Common myeloid progenitor, CD34-positive (primary cell): ENCODE results near the gene HYAL1.

Source experiments
- CTCF ChIA-PET: fragments of 350-600 bp; sonication (Branson Sonifier 250); formaldehyde crosslinking; loops from one replicate; lab custom pipeline; 2021; ENCODE audit warnings: antibody characterized with exemption; lab: Charles Lee
- POLR2A ChIA-PET: fragments of 350-600 bp; sonication (Branson Sonifier 250); formaldehyde crosslinking; loops from one replicate; lab custom pipeline; 2021; ENCODE audit warnings: antibody characterized with exemption; lab: Charles Lee
- DNase-seq, 3 donors: peaks; one replicate each; pipeline versions ENCODE4 v3.0.0 to v3.0.0-alpha.2; 2013
- H3K27ac ChIP-seq, 2 experiments: 1 replicate in 1 of 2; 2 replicates in 1 of 2; pipeline ENCODE4 v1.7.0; 2013; ENCODE audit warnings: inconsistent platforms in 2 of 2, low read length in 2 of 2, mild to moderate bottlenecking in 2 of 2, low read depth in 1 of 2, moderate library complexity in 1 of 2; ENCODE audit not compliant: severe bottlenecking in 2 of 2, insufficient read depth in 1 of 2, poor library complexity in 1 of 2
- H3K27me3 ChIP-seq, 5 experiments: replicated peaks in 2 of 5; 1 replicate in 3 of 5; 2 replicates in 2 of 5; pipeline versions ENCODE4 v1.6.1 to v1.7.0; 2013; ENCODE audit warnings: low read length in 4 of 5, mild to moderate bottlenecking in 2 of 5, moderate library complexity in 2 of 5, inconsistent platforms in 1 of 5; ENCODE audit not compliant: insufficient read depth in 5 of 5, control insufficient read depth in 4 of 5
- H3K36me3 ChIP-seq, 4 experiments: 1 replicate in 2 of 4; 2 replicates in 2 of 4; pipeline versions ENCODE4 v1.6.1 to v1.7.0; 2013; ENCODE audit warnings: low read length in 3 of 4, control low read depth in 1 of 4, mild to moderate bottlenecking in 1 of 4; ENCODE audit not compliant: control insufficient read depth in 4 of 4, insufficient read depth in 4 of 4
- H3K4me1 ChIP-seq, 4 experiments: 1 replicate in 3 of 4; 2 replicates in 1 of 4; pipeline versions ENCODE4 v1.6.1 to v1.7.1; 2013; ENCODE audit warnings: low read length in 3 of 4, mild to moderate bottlenecking in 3 of 4, control low read depth in 1 of 4, inconsistent platforms in 1 of 4, moderate library complexity in 1 of 4; ENCODE audit not compliant: control insufficient read depth in 4 of 4, insufficient read depth in 4 of 4; ENCODE audit errors: control extremely low read depth in 1 of 4
- H3K4me3 ChIP-seq, 7 experiments: 1 replicate in 4 of 7; 2 replicates in 3 of 7; pipeline versions ENCODE4 v1.5.1 to v1.7.0; 2013; ENCODE audit warnings: mild to moderate bottlenecking in 7 of 7, low read length in 6 of 7, moderate library complexity in 6 of 7, inconsistent platforms in 2 of 7, low read depth in 2 of 7, control low read depth in 1 of 7; ENCODE audit not compliant: insufficient read depth in 4 of 7, control insufficient read depth in 1 of 7; ENCODE audit errors: extremely low read depth in 1 of 7
- H3K9me3 ChIP-seq, 5 experiments: 1 replicate in 4 of 5; 2 replicates in 1 of 5; pipeline versions ENCODE4 v1.6.1 to v1.7.1; 2013; ENCODE audit warnings: low read length in 4 of 5, mild to moderate bottlenecking in 2 of 5, inconsistent platforms in 1 of 5, low read depth in 1 of 5, moderate library complexity in 1 of 5; ENCODE audit not compliant: control insufficient read depth in 4 of 5, insufficient read depth in 2 of 5; ENCODE audit errors: control extremely low read depth in 1 of 5
- WGBS: methylation state at CpG from one replicate; pipeline ENCODE4 v1.1.5; 2013; ENCODE audit not compliant: insufficient coverage; 5-methylcytosine and 5-hydroxymethylcytosine counted together

The HYAL1 gene

DNA sequence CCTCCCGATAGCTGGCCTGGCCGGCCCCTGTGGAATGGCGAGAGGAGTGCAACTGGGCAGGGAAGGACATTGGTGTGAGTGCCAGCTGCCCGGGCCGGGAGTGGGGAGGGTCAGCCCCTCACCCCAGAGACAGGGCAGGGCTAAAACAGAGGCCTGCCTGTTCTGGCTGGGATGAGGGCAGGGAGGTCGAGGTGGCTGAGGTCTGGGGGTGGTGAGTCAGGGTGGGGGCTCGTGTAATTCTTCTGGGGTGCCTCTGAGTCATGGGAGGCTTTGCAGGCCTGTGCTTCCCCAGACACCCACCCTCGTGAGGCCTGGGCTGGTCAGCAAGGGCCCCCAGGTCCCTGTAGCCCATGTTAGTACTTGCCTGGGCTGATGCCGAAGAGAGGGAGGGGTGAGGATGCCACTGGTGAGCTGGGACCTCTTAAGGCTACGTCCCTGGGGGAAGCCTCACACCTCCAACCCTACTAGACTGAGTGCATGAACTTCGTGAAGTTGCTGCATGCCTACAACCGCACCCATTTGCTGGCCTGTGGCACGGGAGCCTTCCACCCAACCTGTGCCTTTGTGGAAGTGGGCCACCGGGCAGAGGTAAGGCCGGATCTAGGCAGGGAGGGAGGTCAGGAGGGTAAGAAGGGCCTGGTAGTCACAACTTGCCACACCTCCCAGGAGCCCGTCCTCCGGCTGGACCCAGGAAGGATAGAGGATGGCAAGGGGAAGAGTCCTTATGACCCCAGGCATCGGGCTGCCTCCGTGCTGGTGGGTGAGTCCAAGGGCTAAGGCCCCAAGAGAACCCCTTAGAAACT lies 32.8 kb downstream of the HYAL1 start:
- ChIA-PET CTCF (interaction anchor here (1.0 to 72.5 kb wide), 7 partner anchors 9 to 79 kb away, joined by 3 to 1875 read pairs (median 8); partner anchors contain the start of genes GNAI2, GNAT1, LSMEM2 and SLC38A3), POLR2A (no interaction called here)
- Histone ChIP-seq H3K27me3 (peaks cover 0 to 63% (median 21%) of the 10 kb centered on the region in 5 experiments), H3K27ac (no peak overlapping the region), H3K36me3 (no peaks in the 10 kb centered on the region), H3K9me3 (no peaks in the 10 kb centered on the region), H3K4me1 (peaks cover 0 to 27% (median 18%) of the 10 kb centered on the region in 4 experiments), H3K4me3 (no peak overlapping the region)
- no peak for DNase-seq
- 97% methylated on average over 12 of the region's 19 CpGs for WGBS

DNA sequence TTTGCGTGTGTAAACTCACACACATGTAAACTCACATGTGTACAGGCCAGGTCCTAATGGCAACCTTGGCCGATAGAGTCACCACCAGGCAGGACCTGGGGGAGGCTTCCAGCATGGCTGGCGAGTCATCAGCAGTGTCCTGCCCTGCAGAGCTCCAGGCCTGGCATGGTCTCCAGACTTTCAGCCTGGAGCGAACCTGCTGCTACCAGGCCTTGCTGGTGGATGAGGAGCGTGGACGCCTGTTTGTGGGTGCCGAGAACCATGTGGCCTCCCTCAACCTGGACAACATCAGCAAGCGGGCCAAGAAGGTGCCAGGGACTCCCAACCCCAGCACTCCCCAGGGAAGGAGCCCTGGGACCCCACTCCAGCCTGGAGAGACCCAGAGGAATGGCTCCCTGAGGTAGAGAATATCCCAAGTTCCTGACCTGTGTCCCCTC lies 33.4 kb downstream of the HYAL1 start:
- ChIA-PET POLR2A (no interaction called here), CTCF (interaction anchor here (1.3 to 72.5 kb wide), 6 partner anchors 9 to 79 kb away, joined by 3 to 1875 read pairs (median 6); partner anchors contain the start of genes GNAI2, GNAT1, HYAL3 and LSMEM2)
- H3K4me3 ChIP-seq, result no peak overlapping the region
- no peak for DNase-seq
- peaks cover 0 to 62% (median 14%) of the 10 kb centered on the region in 5 experiments for H3K27me3 ChIP-seq
- 94% methylated on average over 3 of the region's 8 CpGs for WGBS
- peaks cover 0 to 21% (median 11%) of the 10 kb centered on the region in 4 experiments for H3K4me1 ChIP-seq
- H3K36me3 ChIP-seq, result no peaks in the 10 kb centered on the region
- no peak overlapping the region for H3K27ac ChIP-seq
- no peaks in the 10 kb centered on the region for H3K9me3 ChIP-seq

DNA sequence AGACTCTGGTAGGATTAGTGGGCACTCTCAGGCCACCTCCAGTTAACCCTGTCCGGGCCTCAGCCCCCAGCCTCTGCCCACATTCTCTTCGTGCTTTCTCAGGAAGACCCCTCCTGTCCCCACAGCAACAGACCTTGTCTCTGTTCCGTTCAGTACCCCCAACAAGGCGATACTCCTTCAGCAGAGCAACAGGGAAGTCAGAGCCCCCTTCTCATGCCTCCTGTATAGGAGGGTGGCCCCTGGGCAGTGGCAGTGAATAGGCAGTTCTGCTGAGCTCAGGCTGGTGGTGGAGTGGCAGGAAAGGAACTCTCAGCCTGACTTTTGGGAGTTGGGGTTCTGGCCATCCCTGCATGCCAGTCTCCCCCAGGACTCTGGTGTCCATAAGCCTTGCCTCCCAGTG lies 33.9 kb downstream of the HYAL1 start:
- Histone ChIP-seq H3K27me3 (peaks cover 0 to 56% (median 12%) of the 10 kb centered on the region in 5 experiments), H3K9me3 (no peaks in the 10 kb centered on the region), H3K4me3 (no peak overlapping the region), H3K4me1 (peaks cover 0 to 16% (median 9%) of the 10 kb centered on the region in 4 experiments), H3K36me3 (no peaks in the 10 kb centered on the region), H3K27ac (no peak overlapping the region)
- POLR2A ChIA-PET, result no interaction called here
- 93% methylated on average over 3 of the region's 4 CpGs for WGBS
- CTCF ChIA-PET, result interaction anchor here (1.3 to 72.5 kb wide), 4 partner anchors 10 to 78 kb away, joined by 3 to 1875 read pairs (median 10); partner anchors contain the start of genes GNAI2, GNAT1, HYAL3 and LSMEM2
- DNase-seq, result no peak

DNA sequence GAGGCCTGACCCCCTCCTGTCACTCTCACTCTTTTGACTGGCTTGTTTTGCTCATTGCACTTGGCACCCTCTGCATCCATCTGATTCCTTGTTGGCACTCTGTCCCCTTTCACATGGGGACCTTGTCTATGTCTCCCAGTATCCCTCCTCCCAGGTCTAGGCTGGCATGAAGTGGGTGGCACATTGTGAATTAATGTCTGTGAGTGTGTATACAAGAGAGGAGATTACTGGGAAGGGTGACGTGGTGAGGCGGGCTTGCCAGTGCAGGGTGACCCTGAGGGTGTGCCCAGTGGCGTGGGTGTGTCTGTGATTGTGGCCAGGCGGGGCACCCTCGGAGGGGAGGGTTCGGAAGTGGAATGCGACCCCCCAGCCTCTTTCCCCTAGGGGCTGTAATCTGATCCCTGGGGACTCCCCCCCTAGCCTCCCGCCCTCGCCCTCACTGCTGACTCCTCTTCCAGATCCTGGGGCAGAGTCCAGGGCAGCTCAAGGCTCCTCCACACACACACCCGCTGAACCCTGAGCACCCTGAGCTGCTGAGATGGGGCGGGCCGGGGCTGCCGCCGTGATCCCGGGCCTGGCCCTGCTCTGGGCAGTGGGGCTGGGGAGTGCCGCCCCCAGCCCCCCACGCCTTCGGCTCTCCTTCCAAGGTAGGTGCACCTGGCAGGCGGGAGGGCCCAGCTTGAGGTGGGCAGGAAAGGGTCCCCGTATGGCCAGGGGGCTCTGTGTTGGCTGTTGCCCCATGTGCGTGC lies 34.5 kb downstream of the HYAL1 start, which contains the start of gene SEMA3B:
Gene SEMA3B, plus strand, starts transcription at position 445 of the 749 bp plus-strand sequence. Its CDS starts 94 bp downstream, at position 539.
- 91% methylated on average over 15 of the region's 21 CpGs for WGBS
- H3K36me3 ChIP-seq, result no peaks in the 10 kb centered on the region
- DNase-seq, result no peak
- peaks cover 0 to 11% (median 8%) of the 10 kb centered on the region in 4 experiments for H3K4me1 ChIP-seq
- H3K27me3 ChIP-seq, result peaks cover 0 to 51% (median 9%) of the 10 kb centered on the region in 5 experiments
- ChIA-PET CTCF (interaction anchor here (1.3 to 72.5 kb wide), 6 partner anchors 10 to 77 kb away, joined by 3 to 1875 read pairs (median 8); partner anchors contain the start of genes GNAI2, GNAT1, HYAL3 and LSMEM2), POLR2A (no interaction called here)
- H3K9me3 ChIP-seq, result no peaks in the 10 kb centered on the region
- H3K27ac ChIP-seq, result no peak within 1 kb of the TSS
- no peak within 1 kb of the TSS for H3K4me3 ChIP-seq

DNA sequence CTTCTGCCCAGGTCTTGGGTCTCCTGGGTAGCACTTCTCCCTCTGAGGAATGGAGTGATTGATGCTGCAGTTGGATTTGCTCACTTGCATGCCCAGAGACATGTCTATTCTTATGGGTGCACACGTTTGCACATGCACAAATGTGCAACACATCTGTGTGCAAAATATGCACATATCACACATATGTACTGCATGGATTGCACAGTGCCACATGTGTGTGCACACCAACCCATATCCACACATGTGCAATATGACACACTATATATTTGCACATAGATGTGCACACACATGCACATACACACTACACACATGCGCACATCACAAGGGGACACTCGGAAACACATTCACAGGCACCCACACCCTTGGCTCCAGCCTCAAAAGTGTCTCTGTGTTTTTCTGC lies 35.1 kb downstream of the HYAL1 start:
- Histone ChIP-seq H3K27ac (no peak overlapping the region), H3K36me3 (no peaks in the 10 kb centered on the region), H3K9me3 (no peaks in the 10 kb centered on the region), H3K27me3 (peaks cover 0 to 45% (median 5%) of the 10 kb centered on the region in 5 experiments), H3K4me1 (peaks cover 0 to 6% (median 5%) of the 10 kb centered on the region in 4 experiments), H3K4me3 (no peak overlapping the region)
- DNase-seq, result no peak
- POLR2A ChIA-PET, result no interaction called here
- 92% methylated on average over 3 of the region's 3 CpGs for WGBS
- CTCF ChIA-PET, result interaction anchor here (1.4 to 72.5 kb wide), 4 partner anchors 14 to 76 kb away, joined by 3 to 1875 read pairs (median 8); partner anchors contain the start of genes GNAI2 and SLC38A3

DNA sequence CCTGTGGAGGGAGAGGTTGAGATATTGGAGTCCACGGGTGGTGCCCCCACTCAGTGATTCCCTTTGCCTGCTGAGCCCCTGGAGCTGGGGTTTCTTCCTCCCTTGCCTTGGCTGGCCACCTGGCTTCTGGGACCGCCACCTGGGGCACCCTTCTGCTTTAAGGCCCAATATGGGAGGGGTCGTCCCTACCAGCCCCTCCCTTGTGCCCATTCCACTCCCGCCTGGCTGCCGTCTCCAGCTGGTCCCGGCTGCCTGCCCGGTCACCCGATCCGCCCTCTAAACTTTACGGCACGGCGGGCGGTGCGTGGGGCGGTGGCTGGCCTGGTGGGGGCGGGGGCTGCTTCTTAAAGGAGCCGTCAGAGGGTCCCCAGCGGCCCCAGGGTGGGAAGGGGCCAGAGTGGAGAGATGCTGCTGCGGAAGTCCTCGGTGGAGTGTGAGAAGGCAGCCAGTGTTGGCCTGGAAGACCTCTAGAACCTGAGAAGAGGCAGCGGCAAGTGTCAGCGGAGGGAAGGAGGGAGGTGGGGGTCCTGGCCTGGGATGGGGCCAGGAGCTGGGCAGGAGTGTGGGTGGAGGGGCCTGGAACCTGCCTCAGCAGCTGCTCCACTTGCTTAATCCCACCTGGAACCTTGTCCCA lies 36.0 kb downstream of the HYAL1 start:
- POLR2A ChIA-PET, result no interaction called here
- WGBS, result 20% methylated on average over 20 of the region's 22 CpGs
- CTCF ChIA-PET, result interaction anchor here (1.3 to 72.5 kb wide), 6 partner anchors 15 to 76 kb away, joined by 3 to 1875 read pairs (median 6); partner anchors contain the start of genes GNAI2, GNAT1 and SLC38A3
- Histone ChIP-seq H3K9me3 (no peaks in the 10 kb centered on the region), H3K27me3 (peaks cover 0 to 40% (median 5%) of the 10 kb centered on the region in 5 experiments), H3K4me1 (no peaks in the 10 kb centered on the region), H3K4me3 (no peak overlapping the region), H3K36me3 (no peaks in the 10 kb centered on the region), H3K27ac (no peak overlapping the region)
- DNase-seq, result no peak
